Measurements from ENCODE around the gene FAM81A. TPM values are rescaled to one million over a fixed set of nuclear protein-coding genes. Genes with fewer than 3 reads are reported as not detected.

The FAM81A gene
- total RNA-seq, 1 donor from 2014 or later: 0.34 TPM

DNA sequence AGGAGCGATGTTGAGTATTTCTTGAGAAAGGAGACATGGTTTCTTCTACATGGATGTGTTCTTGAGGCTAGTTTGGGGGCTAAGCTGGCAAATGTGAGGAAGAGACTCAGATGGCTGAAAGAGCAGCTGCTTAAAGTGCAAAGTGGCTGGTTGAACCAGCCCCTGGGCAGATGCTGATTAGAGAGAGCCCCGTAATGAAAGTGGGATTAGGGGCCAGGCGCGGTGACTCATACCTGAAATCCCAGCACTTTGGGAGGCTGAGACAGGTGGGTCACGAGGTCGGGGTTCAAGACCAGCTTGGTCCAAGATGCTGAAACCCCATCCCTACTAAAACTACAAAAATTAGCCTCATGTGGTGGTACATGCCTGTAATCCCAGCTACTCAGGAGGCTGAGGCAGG lies 98.6 kb downstream of the FAM81A start:
- Mint-ChIP-seq H3K4me3 (ENCODE audit: low read depth) (no peak overlapping the region), H3K27ac (no peak overlapping the region), H3K9me3 (ENCODE audit: low read depth) (no peaks in the 10 kb centered on the region), H3K4me1 (ENCODE audit: low read depth) (no peaks in the 10 kb centered on the region), H3K36me3 (ENCODE audit: insufficient read depth) (no peaks in the 10 kb centered on the region), H3K27me3 (no peaks in the 10 kb centered on the region)
- no peak for DNase-seq (ENCODE audit: low spot score, unreplicated experiment)
- TF ChIP-seq, protein P1, sequence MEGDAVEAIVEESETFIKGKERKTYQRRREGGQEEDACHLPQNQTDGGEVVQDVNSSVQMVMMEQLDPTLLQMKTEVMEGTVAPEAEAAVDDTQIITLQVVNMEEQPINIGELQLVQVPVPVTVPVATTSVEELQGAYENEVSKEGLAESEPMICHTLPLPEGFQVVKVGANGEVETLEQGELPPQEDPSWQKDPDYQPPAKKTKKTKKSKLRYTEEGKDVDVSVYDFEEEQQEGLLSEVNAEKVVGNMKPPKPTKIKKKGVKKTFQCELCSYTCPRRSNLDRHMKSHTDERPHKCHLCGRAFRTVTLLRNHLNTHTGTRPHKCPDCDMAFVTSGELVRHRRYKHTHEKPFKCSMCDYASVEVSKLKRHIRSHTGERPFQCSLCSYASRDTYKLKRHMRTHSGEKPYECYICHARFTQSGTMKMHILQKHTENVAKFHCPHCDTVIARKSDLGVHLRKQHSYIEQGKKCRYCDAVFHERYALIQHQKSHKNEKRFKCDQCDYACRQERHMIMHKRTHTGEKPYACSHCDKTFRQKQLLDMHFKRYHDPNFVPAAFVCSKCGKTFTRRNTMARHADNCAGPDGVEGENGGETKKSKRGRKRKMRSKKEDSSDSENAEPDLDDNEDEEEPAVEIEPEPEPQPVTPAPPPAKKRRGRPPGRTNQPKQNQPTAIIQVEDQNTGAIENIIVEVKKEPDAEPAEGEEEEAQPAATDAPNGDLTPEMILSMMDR (IDR thresholded peaks at IDR 0.05; ENCODE audit: unreplicated experiment): no peak

DNA sequence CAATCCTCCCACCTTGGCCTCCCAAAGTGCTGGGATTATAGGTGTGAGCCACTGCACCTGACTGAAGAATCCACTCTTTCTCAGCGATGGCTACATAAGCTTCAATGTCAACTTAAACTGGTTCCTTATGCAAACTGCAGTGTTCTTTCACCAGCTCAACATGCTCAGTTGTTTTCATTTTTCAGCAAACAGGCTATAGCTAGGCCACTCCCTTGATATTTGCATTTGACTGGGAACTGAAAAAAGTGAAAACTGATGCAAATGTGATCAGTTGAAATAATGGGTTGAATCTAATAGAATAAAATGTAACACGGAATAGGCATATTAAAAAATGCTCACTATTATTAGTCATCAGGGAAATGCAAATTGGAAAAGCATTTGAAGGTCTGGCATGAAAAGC lies 99.4 kb downstream of the FAM81A start:
- Mint-ChIP-seq H3K9me3 (ENCODE audit: low read depth) (no peaks in the 10 kb centered on the region), H3K4me1 (ENCODE audit: low read depth) (no peaks in the 10 kb centered on the region), H3K27me3 (no peaks in the 10 kb centered on the region), H3K36me3 (ENCODE audit: insufficient read depth) (no peaks in the 10 kb centered on the region), H3K4me3 (ENCODE audit: low read depth) (no peak overlapping the region), H3K27ac (no peak overlapping the region)
- no peak for DNase-seq (ENCODE audit: low spot score, unreplicated experiment)
- TF ChIP-seq, protein P1 (IDR thresholded peaks at IDR 0.05; ENCODE audit: unreplicated experiment): no peak

DNA sequence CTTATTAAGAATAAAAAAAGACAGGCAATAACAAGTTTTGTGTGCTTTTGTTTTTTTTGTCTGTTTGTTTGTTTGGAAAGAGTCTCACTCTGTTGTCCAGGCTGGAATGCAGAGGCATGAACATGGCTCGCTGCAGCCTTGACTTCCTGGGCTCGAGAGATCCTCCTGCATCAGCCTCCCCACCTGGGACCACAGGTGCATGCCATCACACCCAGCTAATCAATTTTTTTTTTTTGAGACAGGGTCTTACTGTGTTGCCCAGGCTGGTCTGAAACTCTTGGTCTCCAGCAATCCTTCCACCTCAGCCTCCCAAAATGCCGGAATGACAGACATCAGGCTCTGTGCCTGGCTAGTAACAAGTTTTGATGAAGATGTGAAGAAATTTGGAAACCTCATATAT lies 100.5 kb downstream of the FAM81A start:
- Mint-ChIP-seq H3K9me3 (ENCODE audit: low read depth) (no peaks in the 10 kb centered on the region), H3K27ac (no peak overlapping the region), H3K36me3 (ENCODE audit: insufficient read depth) (no peaks in the 10 kb centered on the region), H3K4me1 (ENCODE audit: low read depth) (peaks cover 3% of the 10 kb centered on the region), H3K4me3 (ENCODE audit: low read depth) (no peak overlapping the region), H3K27me3 (peaks cover 4% of the 10 kb centered on the region)
- TF ChIP-seq, protein P1 (IDR thresholded peaks at IDR 0.05; ENCODE audit: unreplicated experiment): no peak
- DNase-seq (ENCODE audit: low spot score, unreplicated experiment): no peak

DNA sequence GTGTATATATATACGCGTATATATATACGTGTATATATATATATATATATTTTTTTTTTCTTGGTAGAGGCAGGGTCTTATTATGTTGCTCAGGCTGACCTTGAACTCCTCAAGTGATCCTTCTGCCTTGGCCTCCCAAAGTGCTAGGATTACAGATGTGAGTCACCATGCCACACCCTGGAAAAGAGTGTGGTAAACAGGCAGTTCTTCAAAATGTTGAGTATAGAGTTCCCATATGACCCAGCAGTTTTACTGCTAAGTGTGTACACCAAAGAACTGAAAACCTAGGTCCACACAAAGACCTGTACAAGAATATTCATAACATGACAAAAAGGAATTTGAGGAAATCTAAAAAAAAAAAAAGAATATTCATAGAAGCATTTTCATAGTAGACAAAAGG lies 101.8 kb downstream of the FAM81A start:
- DNase-seq (ENCODE audit: low spot score, unreplicated experiment): no peak
- H3K4me1 Mint-ChIP-seq (ENCODE audit: low read depth): peaks cover 6% of the 10 kb centered on the region
- no peaks in the 10 kb centered on the region for H3K36me3 Mint-ChIP-seq (ENCODE audit: insufficient read depth)
- peaks cover 7% of the 10 kb centered on the region for H3K27me3 Mint-ChIP-seq
- H3K4me3 Mint-ChIP-seq (ENCODE audit: low read depth): no peak overlapping the region
- TF ChIP-seq, protein P1 (IDR thresholded peaks at IDR 0.05; ENCODE audit: unreplicated experiment): no peak
- no peak overlapping the region for H3K27ac Mint-ChIP-seq
- no peaks in the 10 kb centered on the region for H3K9me3 Mint-ChIP-seq (ENCODE audit: low read depth)

DNA sequence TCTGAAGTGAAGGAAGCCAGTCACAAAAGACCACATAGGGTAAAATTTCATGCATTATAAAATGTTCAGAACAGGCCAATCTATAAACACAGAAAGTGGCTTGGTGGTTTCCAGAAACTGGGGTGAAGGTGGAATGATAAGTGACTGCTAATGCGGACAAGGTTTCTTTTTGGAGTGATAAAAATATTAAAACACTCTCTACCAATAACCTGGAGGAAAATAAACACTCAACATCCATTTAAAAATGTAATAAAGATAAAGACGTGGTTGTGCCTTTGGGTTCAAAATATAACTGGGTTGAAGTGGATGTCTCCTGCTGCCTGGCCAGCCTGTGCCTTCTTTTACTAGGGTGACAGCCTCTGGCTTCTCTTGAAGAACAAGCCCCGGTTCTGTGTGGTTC lies 102.7 kb downstream of the FAM81A start:
- TF ChIP-seq, protein P1 (IDR thresholded peaks at IDR 0.05; ENCODE audit: unreplicated experiment): no peak
- H3K9me3 Mint-ChIP-seq (ENCODE audit: low read depth): no peaks in the 10 kb centered on the region
- H3K4me3 Mint-ChIP-seq (ENCODE audit: low read depth): no peak overlapping the region
- H3K27ac Mint-ChIP-seq: no peak overlapping the region
- peaks cover 7% of the 10 kb centered on the region for H3K27me3 Mint-ChIP-seq
- DNase-seq (ENCODE audit: low spot score, unreplicated experiment): no peak
- peaks cover 6% of the 10 kb centered on the region for H3K4me1 Mint-ChIP-seq (ENCODE audit: low read depth)
- H3K36me3 Mint-ChIP-seq (ENCODE audit: insufficient read depth): no peaks in the 10 kb centered on the region

Data from progenitor cell of endocrine pancreas (in vitro differentiated cells).